ENCODE results near the gene QKI. TPM values are rescaled to one million over a fixed set of nuclear protein-coding genes. Genes with fewer than 3 reads are reported as not detected.
A peak's percentile ranks its signal among the peaks of the same experiment; 100 is the strongest.

QKI gene
- total RNA-seq, 2 donors from 2014 or later: 127 to 192 TPM

DNA sequence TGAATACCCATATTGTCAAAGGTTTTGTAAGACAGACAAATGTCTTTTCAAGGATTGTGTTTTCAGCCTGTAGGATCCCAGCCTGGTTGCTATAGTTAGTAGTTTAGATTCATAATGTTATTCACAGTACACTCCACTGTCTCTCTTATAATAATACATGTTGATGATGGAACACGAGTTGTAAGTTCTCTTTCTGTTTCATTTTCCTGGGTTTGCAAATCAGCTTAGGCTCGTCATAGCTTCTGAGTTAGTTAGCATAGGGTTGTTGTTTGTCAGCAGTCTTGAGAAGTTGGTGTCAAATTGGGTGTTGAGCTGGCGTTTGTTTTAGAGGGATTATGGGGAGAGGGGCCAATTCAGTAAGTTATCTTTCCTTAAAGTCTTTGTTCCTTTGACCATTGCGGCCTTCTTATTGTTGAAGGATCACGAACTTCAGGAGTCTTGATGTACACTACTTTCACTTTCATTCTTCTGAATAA lies 45.8 kb downstream of the QKI start:
- no peaks in the 10 kb centered on the region for H3K9me3 ChIP-seq
- H3K4me3 ChIP-seq: peak overlapping the region; percentile 63
- ATAC-seq (ENCODE audit: insufficient number of reproducible peaks, low FRiP score, low read depth) (no peak), DNase-seq (ENCODE audit: low spot score) (no peak)
- no peaks in the 10 kb centered on the region for H3K27me3 ChIP-seq (replicated peaks; ENCODE audit: insufficient read depth)
- H3K27ac ChIP-seq: no peak overlapping the region
- H3K4me1 ChIP-seq (ENCODE audit: control insufficient read depth in 1 of 2, low read depth in 2 of 2): peaks cover 31 to 52% of the 10 kb centered on the region in 2 donors
- no peak for TF ChIP-seq CTCF (IDR thresholded peaks at IDR 0.05)
- H3K36me3 ChIP-seq: no peaks in the 10 kb centered on the region

DNA sequence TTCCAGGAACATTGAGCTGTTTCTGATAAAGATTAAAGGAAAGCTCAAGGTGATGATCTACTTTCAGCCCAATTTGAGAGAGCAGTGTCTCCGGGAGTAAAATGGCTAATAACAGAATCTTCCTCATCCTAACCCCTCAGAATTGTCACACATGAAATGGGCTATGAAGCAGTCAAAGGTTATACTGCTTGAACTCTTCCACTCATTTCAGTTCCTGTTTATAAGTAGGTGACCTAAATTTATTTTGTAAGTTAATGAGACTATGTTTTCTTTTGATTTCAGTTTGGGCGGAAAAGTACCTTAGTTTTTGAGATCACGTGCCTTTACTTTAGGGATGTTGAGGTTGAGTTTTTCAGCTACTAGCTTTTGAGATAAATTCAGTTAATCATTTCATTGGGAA lies 47.2 kb downstream of the QKI start:
- DNase-seq (ENCODE audit: low spot score): no peak
- no peak for TF ChIP-seq CTCF (IDR thresholded peaks at IDR 0.05)
- H3K36me3 ChIP-seq: no peaks in the 10 kb centered on the region
- no peak overlapping the region for H3K27ac ChIP-seq
- H3K27me3 ChIP-seq (replicated peaks; ENCODE audit: insufficient read depth): no peaks in the 10 kb centered on the region
- no peaks in the 10 kb centered on the region for H3K9me3 ChIP-seq
- ATAC-seq (ENCODE audit: insufficient number of reproducible peaks, low FRiP score, low read depth): no peak
- H3K4me1 ChIP-seq (ENCODE audit: control insufficient read depth in 1 of 2, low read depth in 2 of 2): peaks cover 30 to 52% of the 10 kb centered on the region in 2 donors
- H3K4me3 ChIP-seq: no peak overlapping the region

DNA sequence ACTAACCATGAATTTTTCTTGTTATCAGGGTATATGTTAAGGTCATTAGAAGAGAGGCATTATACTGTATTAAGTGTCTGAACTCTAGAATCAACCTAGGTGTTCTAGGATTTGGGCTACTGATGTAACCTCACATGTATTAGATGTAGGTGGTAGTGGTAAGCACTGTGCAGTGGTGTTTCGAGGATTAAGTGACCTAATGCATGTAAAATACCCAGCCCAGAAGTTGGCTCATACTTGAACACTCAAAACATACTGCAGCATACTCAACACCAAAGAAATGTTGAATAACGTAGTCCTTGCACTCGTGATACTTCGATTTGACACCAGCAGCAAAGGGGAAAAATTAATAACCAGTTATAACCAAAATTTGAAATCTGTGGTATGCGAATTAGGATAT lies 48.7 kb downstream of the QKI start:
- DNase-seq (ENCODE audit: low spot score) (no peak), ATAC-seq (ENCODE audit: insufficient number of reproducible peaks, low FRiP score, low read depth) (no peak)
- no peaks in the 10 kb centered on the region for H3K36me3 ChIP-seq
- no peaks in the 10 kb centered on the region for H3K27me3 ChIP-seq (replicated peaks; ENCODE audit: insufficient read depth)
- no peaks in the 10 kb centered on the region for H3K9me3 ChIP-seq
- no peak for TF ChIP-seq CTCF (IDR thresholded peaks at IDR 0.05)
- no peak overlapping the region for H3K4me3 ChIP-seq
- H3K4me1 ChIP-seq (ENCODE audit: control insufficient read depth in 1 of 2, low read depth in 2 of 2): peaks cover 30 to 49% of the 10 kb centered on the region in 2 donors
- H3K27ac ChIP-seq: no peak overlapping the region

- ATAC-seq (ENCODE audit: insufficient number of reproducible peaks, low FRiP score, low read depth) (no peak), DNase-seq (ENCODE audit: low spot score) (no peak)
- no peaks in the 10 kb centered on the region for H3K27me3 ChIP-seq (replicated peaks; ENCODE audit: insufficient read depth)
Measured at GRCh38 chr6:163463795-163464194, 49.3 kb downstream of the QKI start.

GRCh38 chr6:163466839-163467390 lies 52.4 kb downstream of the QKI start:
- ATAC-seq (ENCODE audit: insufficient number of reproducible peaks, low FRiP score, low read depth): no peak
- no peaks in the 10 kb centered on the region for H3K36me3 ChIP-seq
- no peak overlapping the region for H3K27ac ChIP-seq
- no peak overlapping the region for H3K4me3 ChIP-seq
- H3K9me3 ChIP-seq: peaks cover 9% of the 10 kb centered on the region
- H3K4me1 ChIP-seq (ENCODE audit: control insufficient read depth in 1 of 2, low read depth in 2 of 2): peaks cover 17 to 24% of the 10 kb centered on the region in 2 donors
- H3K27me3 ChIP-seq (replicated peaks; ENCODE audit: insufficient read depth): no peaks in the 10 kb centered on the region
- no peak for TF ChIP-seq CTCF (IDR thresholded peaks at IDR 0.05)
- no peak for DNase-seq (ENCODE audit: low spot score)

More at GRCh38 chr6:163463795-163464194, 49.3 kb downstream of the QKI start:
- no peak overlapping the region for H3K4me3 ChIP-seq
- peaks cover 29 to 44% of the 10 kb centered on the region in 2 donors for H3K4me1 ChIP-seq (ENCODE audit: control insufficient read depth in 1 of 2, low read depth in 2 of 2)
- TF ChIP-seq CTCF (IDR thresholded peaks at IDR 0.05): no peak
- no peaks in the 10 kb centered on the region for H3K36me3 ChIP-seq
- H3K9me3 ChIP-seq: no peaks in the 10 kb centered on the region
- H3K27ac ChIP-seq: no peak overlapping the region

Data from thoracic aorta (tissue), 2 donors.